NCI-H1436 (cell line): ENCODE measurements around the gene EIF4E3.
A peak's percentile ranks its signal among the peaks of the same experiment; 100 is the strongest.

Experiments
- DNase-seq: peaks from one replicate; lab custom pipeline; 2025; lab: John Stamatoyannopoulos, UW

Gene EIF4E3

DNA sequence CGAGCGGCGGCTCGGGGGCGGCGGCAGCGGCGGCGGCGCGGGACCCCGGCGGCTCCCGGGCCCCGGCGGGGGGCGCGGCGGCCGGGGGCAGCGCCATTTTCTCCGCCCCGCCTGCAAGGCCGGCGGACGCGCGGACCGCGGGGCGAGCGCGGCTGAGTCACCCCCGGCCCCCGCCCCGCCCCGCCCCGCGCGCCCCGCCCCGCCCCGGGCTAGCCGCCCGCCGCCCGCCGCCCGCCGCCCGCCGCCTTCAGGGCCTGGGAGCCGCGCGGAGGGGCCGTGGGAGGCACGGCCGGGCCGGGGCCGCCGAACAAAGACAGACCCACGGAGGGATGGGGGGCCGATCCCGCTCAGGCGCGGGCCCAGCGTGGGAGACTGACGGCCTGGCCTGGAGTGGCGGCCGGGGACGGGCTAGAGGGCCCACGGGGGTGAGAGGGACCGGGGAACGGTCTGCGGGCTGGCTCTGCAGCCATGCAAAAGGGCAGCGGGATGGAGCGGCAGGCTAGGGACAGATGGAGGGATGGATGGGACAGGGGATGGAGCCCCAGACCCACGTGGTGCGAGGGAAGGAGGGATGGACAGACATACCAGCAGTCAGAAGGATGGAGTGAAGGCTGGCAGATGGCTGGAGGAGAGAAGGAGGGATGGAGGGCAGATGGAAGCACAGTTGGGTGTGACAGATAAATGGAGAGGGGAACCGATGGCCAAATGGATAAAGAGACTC is at the start of gene EIF4E3:
TSS of gene EIF4E3 (minus strand) at position 132 of the 721 bp plus-strand sequence. CDS start at position 97, 35 bp downstream.
- peak; percentile 1 for DNase-seq

DNA sequence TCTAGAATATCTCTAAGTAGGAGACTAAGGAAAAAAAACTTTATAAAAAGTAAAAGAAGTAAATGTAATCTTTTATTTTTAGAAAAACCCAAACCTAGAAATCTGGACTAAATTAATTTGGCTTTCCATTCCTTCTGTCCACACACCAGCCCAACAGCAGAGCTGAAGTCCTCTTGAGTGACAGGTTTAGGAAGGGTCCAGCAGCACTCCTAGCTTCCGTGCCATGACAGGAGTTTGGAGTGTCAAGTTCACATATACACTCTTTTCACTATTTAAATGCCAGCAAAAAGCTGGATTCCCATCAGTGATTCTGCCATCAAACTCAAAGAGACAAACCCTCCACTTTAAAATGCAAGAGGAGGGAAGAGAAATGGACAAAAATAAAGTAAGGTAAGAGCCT is 46.7 kb upstream of the EIF4E3 start:
- no peak for DNase-seq

DNA sequence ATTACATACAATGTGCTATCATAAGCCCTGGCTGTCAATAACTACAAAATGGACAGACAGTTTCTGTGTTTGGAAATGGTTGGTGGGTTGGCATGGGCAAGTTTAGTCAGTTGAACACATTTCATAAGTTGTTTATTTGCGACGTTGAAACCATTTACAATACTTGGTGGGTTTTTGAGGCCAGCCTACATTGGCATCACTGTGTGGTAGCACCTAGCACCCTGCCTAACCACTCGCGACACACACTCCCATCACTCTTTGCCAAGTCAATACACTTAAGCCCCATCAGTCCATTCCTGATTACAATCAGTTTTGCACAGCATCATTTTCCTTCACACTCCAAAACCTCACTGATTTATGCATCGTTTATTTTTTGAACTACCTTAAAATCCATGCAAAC is 45.9 kb upstream of the EIF4E3 start:
- DNase-seq = no peak

DNA sequence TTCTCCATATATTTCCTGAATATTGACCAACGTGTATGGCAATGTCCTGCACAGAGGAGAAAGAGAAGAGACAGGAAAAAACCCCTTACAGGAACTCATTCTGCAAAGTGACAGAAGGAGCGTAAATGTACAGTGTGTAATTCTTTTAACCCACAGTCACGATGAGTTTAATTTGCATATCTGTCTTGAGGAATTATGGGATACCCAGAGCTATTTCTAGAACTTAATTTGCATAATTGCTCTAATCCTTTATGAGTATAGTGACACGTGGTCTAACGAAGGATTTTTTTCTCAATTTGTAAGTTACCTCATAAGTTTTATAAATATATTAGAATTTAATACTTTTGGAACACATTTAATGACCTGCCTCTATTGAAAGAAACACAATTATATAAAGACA is 38.2 kb upstream of the EIF4E3 start:
- DNase-seq = no peak

DNA sequence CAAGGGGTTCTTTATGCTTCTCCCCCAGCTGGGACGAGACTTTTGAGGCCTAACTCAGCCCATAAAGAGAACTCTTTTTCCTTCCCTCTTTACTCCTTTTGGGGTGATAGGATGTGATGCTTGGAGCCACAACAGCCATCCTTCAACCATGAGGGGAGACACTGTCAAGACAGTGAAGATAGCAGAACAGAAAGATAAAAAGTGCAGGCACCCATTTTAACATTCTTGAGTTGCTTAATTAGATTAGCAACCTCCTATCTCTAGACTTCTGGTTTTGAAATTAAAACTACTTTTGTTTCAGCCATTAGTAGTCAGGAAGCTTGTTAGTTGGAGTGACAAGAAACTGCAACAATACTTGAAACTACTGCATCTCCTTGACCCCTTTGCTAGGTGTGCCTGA is 34.9 kb upstream of the EIF4E3 start:
- no peak for DNase-seq

DNA sequence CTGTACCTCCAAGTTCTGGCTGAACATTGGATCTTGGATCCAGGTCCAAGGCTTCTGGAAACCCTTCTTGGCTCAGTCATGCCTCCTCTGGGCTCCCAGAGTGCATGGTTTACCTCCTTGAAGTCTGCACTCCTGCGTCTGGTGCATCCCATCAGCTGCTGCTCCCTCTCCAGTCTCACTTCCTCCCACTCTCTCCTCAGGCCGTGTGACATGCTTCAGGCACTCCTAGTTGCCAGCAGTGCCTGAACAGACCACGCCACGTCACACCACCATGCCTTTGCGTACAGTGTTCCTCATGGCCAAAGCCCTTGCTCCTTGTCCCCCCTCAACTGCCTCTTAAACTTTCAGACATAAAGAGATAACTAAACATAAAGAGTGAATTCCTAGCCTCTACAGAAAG is 34.2 kb upstream of the EIF4E3 start:
- no peak for DNase-seq

DNA sequence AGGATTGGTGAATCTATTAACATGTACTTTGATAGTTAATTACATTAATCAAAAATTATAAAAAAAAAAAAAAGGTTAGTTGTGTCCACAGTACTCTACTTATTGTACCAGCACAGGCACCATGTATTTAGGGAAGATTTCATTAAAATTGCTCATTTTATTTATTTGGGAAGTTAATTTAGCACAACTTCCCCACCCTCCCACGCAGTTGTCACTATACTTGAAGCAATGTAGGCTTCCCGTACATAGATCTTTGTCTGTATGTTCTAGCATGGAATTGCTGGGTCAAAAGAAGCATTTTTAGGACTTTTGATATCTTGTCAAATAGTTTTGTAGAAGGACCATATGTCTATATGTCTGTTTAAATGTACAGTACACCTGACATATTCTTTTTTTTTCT is 32.9 kb upstream of the EIF4E3 start:
- DNase-seq = no peak

DNA sequence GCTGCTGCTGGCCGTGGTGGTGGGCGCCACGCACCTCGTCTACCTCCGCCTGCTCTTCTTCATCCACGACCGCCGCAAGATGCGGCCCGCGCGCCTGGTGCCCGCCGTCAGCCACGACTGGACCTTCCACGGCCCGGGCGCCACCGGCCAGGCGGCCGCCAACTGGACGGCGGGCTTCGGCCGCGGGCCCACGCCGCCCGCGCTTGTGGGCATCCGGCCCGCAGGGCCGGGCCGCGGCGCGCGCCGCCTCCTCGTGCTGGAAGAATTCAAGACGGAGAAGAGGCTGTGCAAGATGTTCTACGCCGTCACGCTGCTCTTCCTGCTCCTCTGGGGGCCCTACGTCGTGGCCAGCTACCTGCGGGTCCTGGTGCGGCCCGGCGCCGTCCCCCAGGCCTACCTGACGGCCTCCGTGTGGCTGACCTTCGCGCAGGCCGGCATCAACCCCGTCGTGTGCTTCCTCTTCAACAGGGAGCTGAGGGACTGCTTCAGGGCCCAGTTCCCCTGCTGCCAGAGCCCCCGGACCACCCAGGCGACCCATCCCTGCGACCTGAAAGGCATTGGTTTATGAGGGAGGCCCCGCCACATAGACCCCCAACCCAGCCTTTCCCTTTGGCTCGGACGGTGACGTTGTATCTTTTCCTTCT is 29.5 kb upstream of the EIF4E3 start:
- DNase-seq = no peak

DNA sequence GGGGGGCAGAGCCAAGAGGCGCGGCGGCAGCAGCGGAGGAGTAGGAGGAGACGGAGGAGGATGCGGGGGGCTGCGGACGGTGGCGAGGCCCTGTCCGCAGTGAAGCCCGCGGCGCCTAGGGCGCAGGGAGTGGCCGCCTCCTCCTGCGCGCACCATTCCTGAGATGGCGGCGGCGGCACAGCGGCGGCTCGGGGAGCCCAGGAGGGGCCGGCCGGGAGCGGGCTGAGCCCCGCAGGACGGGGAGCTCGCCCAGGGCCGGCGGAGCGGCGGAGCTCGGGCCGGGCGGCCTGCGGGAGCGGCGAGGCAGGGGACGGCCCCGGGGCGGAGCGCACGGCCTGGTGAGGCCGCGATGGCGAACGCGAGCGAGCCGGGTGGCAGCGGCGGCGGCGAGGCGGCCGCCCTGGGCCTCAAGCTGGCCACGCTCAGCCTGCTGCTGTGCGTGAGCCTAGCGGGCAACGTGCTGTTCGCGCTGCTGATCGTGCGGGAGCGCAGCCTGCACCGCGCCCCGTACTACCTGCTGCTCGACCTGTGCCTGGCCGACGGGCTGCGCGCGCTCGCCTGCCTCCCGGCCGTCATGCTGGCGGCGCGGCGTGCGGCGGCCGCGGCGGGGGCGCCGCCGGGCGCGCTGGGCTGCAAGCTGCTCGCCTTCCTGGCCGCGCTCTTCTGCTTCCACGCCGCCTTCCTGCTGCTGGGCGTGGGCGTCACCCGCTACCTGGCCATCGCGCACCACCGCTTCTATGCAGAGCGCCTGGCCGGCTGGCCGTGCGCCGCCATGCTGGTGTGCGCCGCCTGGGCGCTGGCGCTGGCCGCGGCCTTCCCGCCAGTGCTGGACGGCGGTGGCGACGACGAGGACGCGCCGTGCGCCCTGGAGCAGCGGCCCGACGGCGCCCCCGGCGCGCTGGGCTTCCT is 28.8 kb upstream of the EIF4E3 start, which contains the start of gene GPR27:
TSS of gene GPR27 (plus strand) at position 155 of the 909 bp plus-strand sequence. CDS start at position 350, 195 bp downstream.
- no peak for DNase-seq

DNA sequence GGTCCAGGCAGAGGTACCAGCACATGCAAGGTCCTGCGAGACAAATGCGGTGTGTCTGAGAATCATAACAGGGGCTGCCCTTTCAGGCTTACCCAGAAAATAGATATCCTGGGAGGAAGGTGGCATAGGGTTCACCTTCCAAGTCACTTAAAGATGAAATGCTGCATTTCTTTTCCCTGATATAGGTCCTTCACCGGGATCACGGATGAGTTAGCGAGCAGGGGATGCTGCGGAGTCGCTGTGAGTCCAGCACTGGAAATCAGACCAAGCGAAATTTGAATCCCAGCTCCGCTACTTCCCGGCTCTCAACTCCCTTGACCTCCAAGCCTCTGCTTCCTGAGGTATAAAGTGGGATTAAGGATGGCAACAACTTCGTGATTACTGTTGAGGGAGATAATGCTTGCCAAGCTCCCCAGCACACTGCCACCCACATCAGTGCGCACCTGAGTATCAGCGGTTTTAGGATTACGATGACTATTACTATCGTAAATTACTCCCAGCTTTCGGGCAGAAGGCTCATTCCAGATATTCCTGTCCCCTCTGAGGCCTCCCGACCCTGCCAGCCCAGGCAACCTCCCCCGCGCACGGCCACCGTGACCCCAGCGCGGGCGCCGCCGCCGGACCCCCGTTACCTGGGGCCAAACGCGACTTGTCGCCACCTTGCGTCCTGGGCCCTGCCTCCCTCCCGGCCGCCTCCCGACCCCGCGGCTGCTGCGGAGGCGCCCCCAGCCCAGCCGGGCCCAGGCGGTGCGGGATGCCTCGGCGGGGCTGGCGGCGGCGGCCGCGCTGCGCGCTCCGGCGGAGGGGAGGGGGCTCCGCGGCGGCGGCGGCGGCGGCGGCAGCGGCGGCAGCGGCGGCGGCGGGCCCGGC is 27.9 kb upstream of the EIF4E3 start:
- DNase-seq = no peak

DNA sequence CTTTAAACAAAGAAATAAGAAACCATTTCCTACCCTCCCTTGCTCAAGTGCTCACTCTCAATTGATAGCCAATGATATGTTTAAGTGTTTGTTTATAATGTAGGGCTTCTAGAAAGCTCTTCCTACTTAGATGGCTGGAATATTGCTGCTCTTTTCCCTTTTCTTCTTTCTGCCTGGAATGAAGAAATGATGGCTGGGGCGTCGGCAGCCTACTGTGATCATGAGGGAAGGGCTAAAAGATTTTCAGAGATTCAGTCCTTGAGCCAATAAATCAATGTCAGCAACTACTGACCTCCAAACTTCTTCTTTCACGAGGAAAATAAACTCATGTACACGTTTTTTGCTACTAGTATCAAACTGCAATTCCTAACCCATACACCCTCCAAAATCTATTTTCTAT is 26.4 kb upstream of the EIF4E3 start:
- no peak for DNase-seq

DNA sequence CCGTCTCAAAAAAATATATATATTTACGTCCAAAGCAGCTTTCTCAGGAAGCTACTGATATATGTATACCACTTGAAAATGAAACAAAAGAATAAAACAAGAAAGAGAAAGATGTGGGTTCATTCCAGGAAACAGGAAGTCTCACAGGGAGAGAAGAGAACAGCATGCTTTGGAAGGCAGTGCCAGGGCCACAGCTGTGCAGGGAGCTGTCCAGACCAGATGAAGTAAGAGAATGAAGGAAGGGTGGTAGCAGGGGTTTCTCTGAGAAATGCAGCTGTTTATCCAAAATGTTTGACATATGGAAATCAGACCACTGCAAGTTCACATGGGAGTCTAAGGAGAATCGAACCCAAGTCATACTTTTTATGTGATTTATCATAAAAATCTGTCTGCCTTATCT is 19.5 kb upstream of the EIF4E3 start:
- DNase-seq = no peak

DNA sequence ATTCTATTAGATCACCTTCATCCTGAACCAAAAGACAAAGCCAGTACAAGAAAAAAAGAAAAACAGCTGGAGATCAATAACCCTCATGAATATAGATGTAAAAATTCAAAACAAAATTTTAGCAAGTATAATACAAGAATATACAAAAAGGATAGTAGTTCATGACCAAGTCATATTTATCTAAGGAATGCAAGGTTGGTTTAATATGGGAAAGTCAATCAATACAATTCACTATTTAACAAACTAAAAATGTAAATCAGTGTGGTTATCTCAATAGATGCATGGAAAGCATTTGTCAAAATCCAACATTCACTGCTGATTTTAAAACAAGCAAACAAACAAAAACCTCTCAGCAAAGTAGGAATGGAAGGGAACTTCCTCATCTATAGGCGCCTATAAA is 17.4 kb upstream of the EIF4E3 start:
- no peak for DNase-seq

DNA sequence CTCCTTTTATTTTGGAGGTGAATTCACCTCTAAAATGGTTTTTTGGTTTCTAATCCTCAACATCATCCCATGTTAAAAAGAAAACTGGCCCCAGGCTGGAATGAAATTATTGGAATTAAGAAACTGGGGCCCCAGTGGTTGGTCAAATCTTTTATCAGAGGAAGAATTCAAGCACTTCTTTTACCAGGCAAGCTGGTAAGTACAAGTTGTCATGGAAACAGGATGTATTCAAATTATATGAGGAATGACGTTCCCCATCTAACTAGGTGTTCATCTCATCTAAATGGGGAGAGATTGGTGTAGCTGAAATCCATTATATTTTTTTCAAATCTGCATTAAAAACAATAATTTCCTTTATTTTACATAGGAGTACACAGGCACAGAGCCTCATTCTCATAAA is 9.7 kb upstream of the EIF4E3 start:
- DNase-seq = no peak

DNA sequence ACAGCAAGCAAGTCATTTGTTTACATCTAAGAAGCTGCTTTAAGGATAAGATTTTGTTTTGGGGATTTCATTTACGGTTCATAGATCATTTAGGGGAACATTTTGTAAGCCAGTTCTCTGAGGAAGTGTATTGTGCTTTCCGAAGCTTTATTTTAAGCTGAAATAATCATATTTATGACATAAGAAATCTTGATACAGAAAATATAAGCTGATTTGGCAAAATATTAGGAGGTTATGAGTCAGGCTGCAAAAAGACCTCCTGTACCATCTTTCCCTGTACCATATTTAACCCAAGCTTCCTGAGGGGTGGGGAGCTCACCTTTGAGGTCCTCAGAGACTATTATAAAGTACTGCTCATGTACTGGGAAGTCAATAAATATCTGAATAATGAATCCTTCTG is 8.1 kb upstream of the EIF4E3 start:
- DNase-seq = no peak

DNA sequence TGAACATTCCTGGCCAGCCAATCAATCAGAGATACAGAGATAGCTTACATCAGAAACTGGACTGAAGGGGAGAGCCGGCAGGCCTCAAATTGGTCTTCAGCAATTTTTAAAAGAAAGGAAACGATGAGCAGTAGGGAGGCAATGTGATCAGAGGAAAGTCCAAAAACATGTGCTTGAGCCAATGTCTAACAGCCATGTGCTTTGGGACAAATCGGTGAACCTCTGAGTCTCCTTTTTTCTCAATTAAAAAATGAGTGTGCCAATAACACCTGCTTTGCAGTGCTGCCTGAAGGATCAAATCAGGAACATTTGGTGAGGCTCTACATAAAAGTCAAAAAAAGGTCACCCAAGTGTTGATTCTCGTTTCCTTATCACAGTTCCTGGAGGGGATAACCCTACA is 7.4 kb upstream of the EIF4E3 start:
- no peak for DNase-seq

DNA sequence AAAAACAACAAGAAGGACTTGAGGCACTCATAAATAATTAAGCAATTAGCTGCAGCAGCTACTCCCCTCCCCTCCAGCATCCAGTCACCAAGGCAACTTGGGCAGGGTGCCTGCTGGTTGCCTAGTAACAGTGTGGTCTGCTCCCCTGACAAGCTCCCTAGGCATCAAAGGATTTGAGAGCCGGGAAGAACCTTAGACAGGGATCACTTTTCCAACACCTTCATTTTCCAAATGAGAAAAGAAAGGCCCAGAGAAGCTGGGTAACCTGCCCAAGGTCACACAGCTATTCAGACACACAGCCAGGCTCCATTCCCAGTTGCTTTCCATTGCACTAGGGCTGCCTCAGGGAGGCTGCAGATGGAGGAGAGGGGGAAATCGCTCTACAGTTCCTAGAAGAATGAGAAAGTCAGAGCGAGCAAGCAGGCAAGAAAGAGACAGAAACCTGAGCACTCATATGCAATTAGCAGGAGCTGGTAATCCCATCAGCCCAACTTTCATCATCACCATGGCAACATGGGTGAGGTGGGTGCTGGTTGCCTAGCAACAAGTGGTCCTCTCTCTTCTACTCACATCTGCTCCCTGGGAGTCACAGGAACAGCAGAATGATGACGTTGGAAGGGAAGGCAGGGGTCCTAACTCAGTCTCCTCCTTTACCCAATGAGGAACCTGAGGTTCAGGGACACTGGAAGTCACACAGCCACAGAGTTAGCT is 3.6 kb upstream of the EIF4E3 start:
- DNase-seq = peak; percentile 75

DNA sequence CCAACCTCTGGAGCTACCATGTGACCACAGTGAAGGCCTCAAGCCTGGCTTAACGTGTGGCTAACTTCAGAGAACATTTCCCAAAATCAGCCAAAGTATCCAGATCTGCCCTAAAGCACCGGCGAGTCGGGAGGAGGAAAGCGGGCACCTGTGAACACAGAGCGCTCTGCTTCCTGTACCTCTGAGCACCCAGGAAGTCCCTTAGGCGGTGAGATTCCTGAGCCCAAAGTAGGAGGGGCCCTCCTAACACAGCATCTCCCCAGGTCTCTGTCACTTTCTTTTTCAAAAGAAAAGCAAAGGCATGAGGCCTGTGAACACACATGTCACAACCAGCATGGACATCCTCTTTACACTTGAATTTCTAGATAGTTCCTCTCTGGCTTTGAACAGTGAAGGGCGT is 944 bp upstream of the EIF4E3 start:
- no peak for DNase-seq

DNA sequence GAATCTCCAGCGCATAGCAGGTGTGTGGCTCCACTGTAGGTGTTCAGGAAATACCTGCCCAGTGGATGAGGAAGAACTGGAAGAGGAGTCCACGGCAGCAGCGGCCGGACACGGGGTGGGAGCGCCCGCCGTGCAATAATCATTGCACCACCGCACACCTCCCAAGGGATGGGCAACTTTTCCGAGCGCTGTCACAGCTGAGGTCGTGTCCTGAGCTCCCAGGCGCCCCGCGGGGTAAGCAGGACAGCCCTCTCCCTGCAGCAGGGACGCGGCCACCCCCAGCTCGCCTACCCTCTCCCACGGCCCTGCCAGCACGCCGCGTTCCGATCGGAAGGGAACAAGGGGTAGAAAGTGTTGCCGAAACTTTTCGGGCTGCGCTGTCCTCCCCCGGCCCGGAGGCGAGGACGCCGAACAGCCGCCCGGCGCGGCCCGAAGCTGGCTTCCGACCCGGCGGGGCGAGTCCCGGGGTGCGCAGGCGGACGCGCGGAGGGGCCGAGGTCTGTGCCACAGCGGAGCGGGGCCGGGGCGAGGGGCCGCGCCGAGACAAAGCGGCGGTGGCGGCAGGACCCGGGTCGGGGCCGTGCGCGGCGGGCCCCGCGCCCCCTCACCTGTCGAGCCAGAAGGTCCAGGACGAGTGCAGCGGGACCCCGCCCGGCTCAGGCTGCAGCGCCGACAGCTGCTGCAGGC is 475 bp downstream of the EIF4E3 start:
- no peak for DNase-seq

DNA sequence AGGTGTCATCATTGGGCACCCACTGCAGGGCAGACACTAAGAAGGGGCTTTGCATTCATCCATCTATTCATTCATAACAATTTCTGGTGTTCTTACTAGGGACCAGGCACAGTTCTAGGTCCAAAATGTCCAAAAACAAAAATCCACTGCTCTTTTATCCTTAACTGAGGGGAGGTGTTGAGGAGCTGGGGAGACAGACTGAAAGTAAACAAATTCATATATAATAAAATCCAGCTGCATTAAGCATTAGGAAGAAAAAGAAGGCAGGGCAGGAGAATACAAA is 1.1 kb downstream of the EIF4E3 start:
- DNase-seq = no peak
